HepG2 (cell line): ENCODE results near the gene ZBED1.

ENCODE experiments used
- ATF5 ChIP-seq: sonication (generic); formaldehyde crosslinking; IDR thresholded peaks from 2 replicates; pipeline ENCODE4 v1.4.0; 2020; ENCODE audit warnings: mild to moderate bottlenecking, low read depth, missing genetic modification reagents
- BHLHE40 ChIP-seq: IDR thresholded peaks from 2 replicates; pipeline ENCODE4 v1.6.1; 2011; ENCODE audit warnings: low read length, improper control_type of control experiment
- CTCF ChIP-seq: sonication (generic); formaldehyde crosslinking; IDR thresholded peaks from 2 replicates; pipeline ENCODE4 v1.5.0; 2020; ENCODE audit warnings: mild to moderate bottlenecking, missing genetic modification reagents, moderate library complexity
- JUN ChIP-seq: sonication (generic); formaldehyde crosslinking; IDR thresholded peaks from 2 replicates; pipeline ENCODE4 v1.4.0; 2020; ENCODE audit warnings: mild to moderate bottlenecking, missing genetic modification reagents
- LRRFIP1 ChIP-seq: sonication (generic); formaldehyde crosslinking; conservative IDR thresholded peaks from 2 replicates; pipeline ENCODE4 v1.4.0; 2020; ENCODE audit warnings: missing genetic modification reagents
- MXD3 ChIP-seq: IDR thresholded peaks from 2 replicates; pipeline ENCODE4 v1.6.1; 2016; ENCODE audit warnings: mild to moderate bottlenecking, missing biosample characterization, missing genetic modification reagents
- NCOR1 ChIP-seq: fragments of 200-600 bp; sonication (generic); IDR thresholded peaks from 2 replicates; pipeline ENCODE4 v1.7.0; 2017; ENCODE audit warnings: antibody characterized with exemption, low read length, borderline replicate concordance
- PAXIP1 ChIP-seq: sonication (generic); formaldehyde crosslinking; conservative IDR thresholded peaks from 2 replicates; pipeline ENCODE4 v1.4.0; 2020; ENCODE audit warnings: mild to moderate bottlenecking, missing genetic modification reagents, moderate library complexity
- REPIN1 ChIP-seq: sonication (generic); formaldehyde crosslinking; IDR thresholded peaks from 2 replicates; pipeline ENCODE4 v1.8.0; 2022; ENCODE audit warnings: missing genetic modification reagents, low read depth, mild to moderate bottlenecking, borderline replicate concordance
- REST ChIP-seq, 2 experiments: IDR thresholded peaks; 2 replicates each; pipeline ENCODE4 v1.6.1; 2011 to 2012; ENCODE audit warnings: low read length in 2 of 2, borderline replicate concordance in 1 of 2, low read depth in 1 of 2, mild to moderate bottlenecking in 1 of 2, moderate library complexity in 1 of 2
- ZNF274 ChIP-seq: sonication (generic); formaldehyde crosslinking; IDR thresholded peaks from 2 replicates; pipeline ENCODE4 v1.5.1; 2020; ENCODE audit warnings: mild to moderate bottlenecking, missing genetic modification reagents

GRCh38 chrX:2497961-2498780 is 2.6 kb downstream of the ZBED1 start:
- TF ChIP-seq MXD3 (CRISPR knock-in tag) (no peak), BHLHE40 (peak; percentile 63), REST (IDR thresholded peaks at IDR 0.05; ENCODE audit: borderline replicate concordance in 1 of 2, low read depth in 1 of 2, low read length in 2 of 2) (peak in 1 of 2 experiments; percentile 39; a peak in 1 of 4 replicates), ZNF274 (no peak), JUN (CRISPR knock-in tag) (no peak), PAXIP1 (CRISPR knock-in tag) (peak; percentile 94), CTCF (CRISPR knock-in tag) (no peak), REPIN1 (no peak), NCOR1 (peak; percentile 88; the same call in 1 of the 2 replicates), ATF5 (no peak), LRRFIP1 (CRISPR knock-in tag) (no peak)
